SU-DHL-6 (cell line): ENCODE results near the gene CCDC134.
A peak's percentile ranks its signal among the peaks of the same experiment; 100 is the strongest.

Source experiments
- H2AFZ ChIP-seq: fragments of 200-600 bp; sonication (generic); 2 replicates; pipeline ENCODE4 v1.6.1; 2014; ENCODE audit warnings: low read depth, mild to moderate bottlenecking, moderate library complexity, mixed read lengths, antibody characterized with exemption, low read length; ENCODE audit not compliant: severe bottlenecking
- H3F3A ChIP-seq: fragments of 200-600 bp; shearing (Covaris generic); 2 replicates; pipeline ENCODE4 v1.6.0; 2016; ENCODE audit warnings: antibody characterized with exemption, mild to moderate bottlenecking; ENCODE audit not compliant: insufficient read depth
- H3K27ac ChIP-seq: fragments of 200-600 bp; sonication (generic); 2 replicates; pipeline ENCODE4 v1.5.1; 2016; ENCODE audit warnings: low read depth, mild to moderate bottlenecking, low read length, moderate library complexity, mixed read lengths
- H3K27me3 ChIP-seq: fragments of 200-600 bp; sonication (generic), shearing (Covaris generic); 2 replicates; pipeline ENCODE4 v1.6.0; 2014; ENCODE audit warnings: mild to moderate bottlenecking, low read length
- H3K36me3 ChIP-seq: fragments of 200-600 bp; sonication (generic); 2 replicates; pipeline ENCODE4 v1.6.1; 2014; ENCODE audit warnings: mild to moderate bottlenecking, low read length, mixed read lengths
- H3K4me2 ChIP-seq: fragments of 300-600, 200-600 bp; shearing (Covaris generic), sonication (generic); 2 replicates; pipeline ENCODE4 v1.6.0; 2014; ENCODE audit warnings: low read length, low read depth, mild to moderate bottlenecking; ENCODE audit not compliant: poor library complexity, severe bottlenecking
- H3K4me3 ChIP-seq: fragments of 200-600 bp; sonication (generic); 2 replicates; pipeline ENCODE4 v1.5.1; 2014; ENCODE audit warnings: antibody characterized with exemption, low read length, mild to moderate bottlenecking, mixed read lengths; ENCODE audit not compliant: insufficient read depth, poor library complexity, severe bottlenecking
- H3K79me2 ChIP-seq: fragments of 200-600 bp; sonication (generic); 2 replicates; pipeline ENCODE4 v1.6.1; 2014; ENCODE audit warnings: mild to moderate bottlenecking, low read length, moderate library complexity; ENCODE audit not compliant: insufficient read depth
- H3K9ac ChIP-seq: fragments of 200-600 bp; sonication (generic); 2 replicates; pipeline ENCODE4 v1.7.0; 2014; ENCODE audit warnings: mild to moderate bottlenecking, low read length
- H3K9me2 ChIP-seq: fragments of 200-600 bp; sonication (generic); replicated peaks from 2 replicates; pipeline ENCODE4 v1.6.1; 2014; ENCODE audit warnings: low read length; ENCODE audit not compliant: insufficient read depth
- H3K9me3 ChIP-seq: fragments of 200-600 bp; sonication (generic); 2 replicates; pipeline ENCODE4 v1.6.1; 2014; ENCODE audit warnings: low read length, mixed read lengths; ENCODE audit not compliant: insufficient read depth
- H4K20me1 ChIP-seq: fragments of 200-600 bp; sonication (generic); 2 replicates; pipeline ENCODE4 v1.6.1; 2014; ENCODE audit warnings: low read depth, mild to moderate bottlenecking, antibody characterized with exemption, low read length, moderate library complexity, mixed read lengths
- CTCF ChIP-seq: fragments of 200-600 bp; sonication (generic); IDR thresholded peaks from one replicate; pipeline ENCODE4 v1.5.1; 2017; ENCODE audit warnings: antibody characterized with exemption, mild to moderate bottlenecking, low read length, moderate library complexity; ENCODE audit not compliant: insufficient read depth, poor library complexity, severe bottlenecking
- EZH2phosphoT487 ChIP-seq: fragments of 200-600 bp; sonication (generic), shearing (Covaris generic); conservative IDR thresholded peaks from 2 replicates; pipeline ENCODE4 v1.6.1; 2018; ENCODE audit warnings: mild to moderate bottlenecking, antibody characterized with exemption, low read length, moderate library complexity, mixed read lengths

CCDC134 gene

GRCh38 chr22:41798736-41799135, 1.7 kb upstream of the CCDC134 start:
- Histone ChIP-seq H3K4me3 (no peak overlapping the region), H3K9me2 (no peaks in the 10 kb centered on the region), H3K27me3 (no peaks in the 10 kb centered on the region), H2AFZ (no peak overlapping the region), H3K36me3 (no peaks in the 10 kb centered on the region), H3K4me2 (no peak overlapping the region), H4K20me1 (no peaks in the 10 kb centered on the region), H3K27ac (no peak overlapping the region), H3K9ac (no peak overlapping the region), H3K79me2 (peaks cover 15% of the 10 kb centered on the region; the same call in 1 of the 2 replicates), H3K9me3 (no peaks in the 10 kb centered on the region), H3F3A (0 out of 2 replicates have a peak, but pooled peaks cover 3% of the 10 kb centered on the region)
- no peak for TF ChIP-seq CTCF
- TF ChIP-seq EZH2phosphoT487: no peak

GRCh38 chr22:41799486-41800347, 762 bp upstream of the CCDC134 start:
- H3F3A ChIP-seq: 0 out of 2 replicates have a peak, but pooled peaks cover 3% of the 10 kb centered on the region
- peaks cover 15% of the 10 kb centered on the region; the same call in 1 of the 2 replicates for H3K79me2 ChIP-seq
- H4K20me1 ChIP-seq: no peaks in the 10 kb centered on the region
- peak overlapping the region; percentile 83 for H3K4me2 ChIP-seq
- TF ChIP-seq EZH2phosphoT487 (no peak), CTCF (no peak)
- no peaks in the 10 kb centered on the region for H3K36me3 ChIP-seq
- peak overlapping the region; percentile 60 for H3K4me3 ChIP-seq
- peak overlapping the region; percentile 72 for H3K9ac ChIP-seq
- no peaks in the 10 kb centered on the region for H3K9me3 ChIP-seq
- H2AFZ ChIP-seq: peak overlapping the region; percentile 94
- H3K9me2 ChIP-seq: no peaks in the 10 kb centered on the region
- H3K27ac ChIP-seq: no peak overlapping the region
- H3K27me3 ChIP-seq: no peaks in the 10 kb centered on the region

GRCh38 chr22:41801147-41801819, 804 bp downstream of the CCDC134 start:
- Histone ChIP-seq H3K9ac (peak overlapping the region; percentile 72), H3K4me3 (peak overlapping the region; percentile 60), H2AFZ (no peak overlapping the region), H3K36me3 (no peaks in the 10 kb centered on the region), H3K27ac (no peak overlapping the region), H3K27me3 (no peaks in the 10 kb centered on the region), H3K4me2 (peak overlapping the region; percentile 83), H3K9me2 (no peaks in the 10 kb centered on the region), H3K79me2 (peaks cover 15% of the 10 kb centered on the region; the same call in 1 of the 2 replicates), H3F3A (0 out of 2 replicates have a peak, but pooled peaks cover 3% of the 10 kb centered on the region), H4K20me1 (no peaks in the 10 kb centered on the region), H3K9me3 (no peaks in the 10 kb centered on the region)
- TF ChIP-seq CTCF (no peak), EZH2phosphoT487 (no peak)
